ENCODE results near the gene CCDC88A.

DNA sequence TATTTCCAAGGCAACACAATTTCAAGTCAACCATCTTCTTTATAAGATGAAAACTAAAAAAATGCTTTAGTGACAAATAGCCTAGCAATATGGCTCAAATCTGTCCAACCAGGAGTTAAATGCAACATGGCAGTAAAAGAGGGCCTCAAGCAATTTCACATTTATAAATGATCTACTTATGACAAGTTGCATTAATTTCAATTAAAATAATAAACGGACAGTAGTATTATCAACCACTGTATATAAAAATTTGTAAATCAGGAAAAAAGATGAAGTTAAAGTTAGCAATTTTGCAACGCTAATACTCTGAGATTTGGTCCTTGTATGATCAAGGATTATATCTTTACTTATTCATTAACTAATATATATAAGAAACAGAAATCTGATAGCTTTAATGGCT lies 19.3 kb downstream of the CCDC88A start:
- TF ChIP-seq, protein P1, sequence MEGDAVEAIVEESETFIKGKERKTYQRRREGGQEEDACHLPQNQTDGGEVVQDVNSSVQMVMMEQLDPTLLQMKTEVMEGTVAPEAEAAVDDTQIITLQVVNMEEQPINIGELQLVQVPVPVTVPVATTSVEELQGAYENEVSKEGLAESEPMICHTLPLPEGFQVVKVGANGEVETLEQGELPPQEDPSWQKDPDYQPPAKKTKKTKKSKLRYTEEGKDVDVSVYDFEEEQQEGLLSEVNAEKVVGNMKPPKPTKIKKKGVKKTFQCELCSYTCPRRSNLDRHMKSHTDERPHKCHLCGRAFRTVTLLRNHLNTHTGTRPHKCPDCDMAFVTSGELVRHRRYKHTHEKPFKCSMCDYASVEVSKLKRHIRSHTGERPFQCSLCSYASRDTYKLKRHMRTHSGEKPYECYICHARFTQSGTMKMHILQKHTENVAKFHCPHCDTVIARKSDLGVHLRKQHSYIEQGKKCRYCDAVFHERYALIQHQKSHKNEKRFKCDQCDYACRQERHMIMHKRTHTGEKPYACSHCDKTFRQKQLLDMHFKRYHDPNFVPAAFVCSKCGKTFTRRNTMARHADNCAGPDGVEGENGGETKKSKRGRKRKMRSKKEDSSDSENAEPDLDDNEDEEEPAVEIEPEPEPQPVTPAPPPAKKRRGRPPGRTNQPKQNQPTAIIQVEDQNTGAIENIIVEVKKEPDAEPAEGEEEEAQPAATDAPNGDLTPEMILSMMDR (IDR thresholded peaks at IDR 0.05): no peak
- TF ChIP-seq POLR2A (IDR thresholded peaks at IDR 0.05): no peak

Measured in lower leg skin (tissue), 3 donors.